Measurements from ENCODE around the gene NAGS.

The NAGS gene

GRCh38 chr17:43984521-43984920, 19.9 kb upstream of the NAGS start:
- DNase-seq (ENCODE audit: low read depth): no peak
- TF ChIP-seq CTCF (IDR thresholded peaks at IDR 0.05; ENCODE audit: control insufficient read depth, insufficient read depth, low read depth, low read length, missing control alignments): no peak
- H3K4me3 ChIP-seq (ENCODE audit: control insufficient read depth, low read depth, low read length): no peak overlapping the region

- H3K4me3 ChIP-seq (ENCODE audit: control insufficient read depth, low read depth, low read length): no peak overlapping the region
- DNase-seq (ENCODE audit: low read depth): no peak
- TF ChIP-seq CTCF (IDR thresholded peaks at IDR 0.05; ENCODE audit: control insufficient read depth, insufficient read depth, low read depth, low read length, missing control alignments): no peak
Observed at GRCh38 chr17:43986225-43986981, 18.0 kb upstream of the NAGS start.

DNA sequence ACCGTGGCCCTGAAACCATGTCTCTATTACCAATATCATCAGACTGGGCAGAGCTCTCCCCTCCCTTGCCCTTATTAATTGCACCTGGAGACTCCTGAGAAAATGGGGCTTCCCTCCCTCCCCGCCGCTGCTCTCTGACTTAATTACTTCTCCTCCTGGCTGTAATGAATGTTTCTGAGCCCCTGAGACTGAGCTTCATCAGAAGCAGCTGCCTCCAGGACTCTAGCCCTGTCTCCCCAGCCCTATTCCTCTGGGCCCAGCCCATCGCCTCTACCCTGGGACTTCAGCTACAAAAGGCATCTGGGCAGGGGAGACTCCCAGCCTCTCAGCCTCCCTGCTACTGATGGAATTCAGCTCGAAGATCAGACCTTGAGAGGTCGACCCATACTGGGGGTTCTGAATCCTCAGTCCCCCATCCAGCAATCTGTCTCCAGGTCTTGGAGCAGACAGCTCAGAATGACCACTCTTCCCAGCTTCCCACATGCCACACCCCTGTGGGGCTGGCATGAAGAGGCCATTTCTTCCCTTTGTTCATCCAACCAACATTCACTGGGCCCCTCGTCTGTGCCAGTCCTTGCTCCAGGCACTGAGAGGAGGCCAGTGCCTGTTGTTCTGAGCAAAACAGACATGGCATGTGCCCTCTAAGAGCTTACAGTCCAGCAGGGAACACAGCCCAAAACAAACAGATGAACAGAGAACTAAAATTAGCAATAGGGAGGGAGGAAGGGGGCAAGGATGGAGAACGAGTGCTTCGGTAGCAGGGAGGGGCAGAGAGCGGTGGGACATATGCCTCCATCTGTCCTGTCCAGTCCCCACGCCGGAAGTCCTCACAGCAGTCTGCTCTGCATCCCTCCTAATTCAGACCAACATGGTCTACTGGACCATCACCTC, 17.0 kb upstream of the NAGS start:
- no peak overlapping the region for H3K4me3 ChIP-seq (ENCODE audit: control insufficient read depth, low read depth, low read length)
- no peak for TF ChIP-seq CTCF (IDR thresholded peaks at IDR 0.05; ENCODE audit: control insufficient read depth, insufficient read depth, low read depth, low read length, missing control alignments)
- no peak for DNase-seq (ENCODE audit: low read depth)

- no peak overlapping the region for H3K4me3 ChIP-seq (ENCODE audit: control insufficient read depth, low read depth, low read length)
- no peak for DNase-seq (ENCODE audit: low read depth)
- no peak for TF ChIP-seq CTCF (IDR thresholded peaks at IDR 0.05; ENCODE audit: control insufficient read depth, insufficient read depth, low read depth, low read length, missing control alignments)
Observed at GRCh38 chr17:43988301-43988700, 16.1 kb upstream of the NAGS start.

DNA sequence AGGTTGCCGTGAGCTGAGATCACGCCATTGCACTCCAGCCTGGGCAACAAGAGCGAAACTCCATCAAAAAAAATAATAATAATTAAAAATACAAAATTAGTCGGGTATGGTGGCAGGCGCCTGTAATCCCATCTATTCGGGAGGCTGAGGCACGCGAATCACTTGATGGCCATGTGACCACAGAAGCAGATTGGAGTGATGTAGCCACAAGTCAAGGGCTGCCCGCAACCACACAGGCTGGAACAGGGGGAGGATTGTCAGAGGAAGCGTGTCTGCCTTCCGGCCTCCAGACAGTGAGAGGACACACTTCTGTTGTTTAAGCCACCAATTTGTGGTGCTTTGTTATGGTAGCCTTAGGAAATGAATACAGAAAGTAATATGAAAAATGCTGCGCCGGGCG, 11.8 kb upstream of the NAGS start:
- H3K4me3 ChIP-seq (ENCODE audit: control insufficient read depth, low read depth, low read length): no peak overlapping the region
- TF ChIP-seq CTCF (IDR thresholded peaks at IDR 0.05; ENCODE audit: control insufficient read depth, insufficient read depth, low read depth, low read length, missing control alignments): no peak
- DNase-seq (ENCODE audit: low read depth): no peak

DNA sequence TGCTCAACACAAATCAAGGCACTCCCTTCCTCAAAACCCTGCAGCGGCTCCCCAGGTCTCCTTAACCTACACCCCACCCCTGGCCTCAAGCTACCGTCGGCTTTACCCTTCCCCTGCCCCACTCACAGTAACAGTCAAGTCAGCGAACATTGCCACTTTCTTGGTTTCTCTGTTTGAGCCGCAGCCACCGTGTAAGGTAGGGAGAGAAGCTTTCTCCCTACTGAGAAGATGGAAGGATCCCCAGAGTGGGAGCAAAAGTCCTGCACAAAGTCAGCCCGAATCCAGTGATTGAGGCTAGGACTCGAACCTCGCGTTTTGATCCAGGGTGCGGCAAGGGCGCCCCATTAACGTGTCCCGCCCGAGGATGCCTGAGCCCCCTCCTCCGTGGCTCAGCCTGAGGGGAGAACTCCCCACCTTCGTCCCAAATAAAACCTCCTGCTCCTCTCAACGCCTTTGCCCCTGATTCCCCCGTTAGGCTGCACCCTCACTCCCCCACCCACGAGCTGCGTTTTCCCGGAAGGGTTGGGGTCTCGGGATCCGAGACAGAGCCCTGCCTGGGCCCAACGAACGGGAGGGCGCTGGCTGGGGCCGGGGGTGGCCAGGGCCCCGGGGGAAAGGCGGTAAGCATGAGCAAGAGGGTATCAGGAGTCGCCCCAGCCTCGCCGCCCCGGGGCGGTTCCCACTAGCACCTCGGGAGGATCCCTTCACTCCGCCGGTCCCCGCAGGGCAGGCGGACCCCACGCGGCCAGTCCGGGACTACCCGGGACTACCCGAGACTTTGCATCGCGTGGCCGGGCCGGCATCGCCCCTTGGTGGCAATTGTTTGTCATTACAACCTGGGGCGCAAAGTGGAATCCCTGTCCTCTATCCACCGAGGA, 9.9 kb upstream of the NAGS start:
- no peak for DNase-seq (ENCODE audit: low read depth)
- H3K4me3 ChIP-seq (ENCODE audit: control insufficient read depth, low read depth, low read length): peak overlapping the region; percentile 53
- peak; percentile 91 for TF ChIP-seq CTCF (IDR thresholded peaks at IDR 0.05; ENCODE audit: control insufficient read depth, insufficient read depth, low read depth, low read length, missing control alignments)
